ENCODE results near the gene NES. TPM values are rescaled to one million over a fixed set of nuclear protein-coding genes. Genes with fewer than 3 reads are reported as not detected.

NES gene
- total RNA-seq, 1 donor from 2014 or later: not detected

GRCh38 chr1:156677616-156678596 lies 699 bp upstream of the NES start:
- no peak for TF ChIP-seq CTCF (IDR thresholded peaks at IDR 0.05)
- Mint-ChIP-seq H3K27ac (no peak overlapping the region), H3K9me3 (no peaks in the 10 kb centered on the region), H3K36me3 (ENCODE audit: low read depth) (no peaks in the 10 kb centered on the region), H3K27me3 (peaks cover 69% of the 10 kb centered on the region), H3K4me3 (peak overlapping the region; percentile 32), H3K4me1 (peaks cover 27% of the 10 kb centered on the region)
- POLR2A ChIA-PET: interaction anchor here (0.6 to 0.8 kb wide), 4 partner anchors 10 to 173 kb away, joined by 3 to 11 read pairs (median 4); no protein-coding TSS in a partner anchor
- DNase-seq (no peak), ATAC-seq (ENCODE audit: low read depth) (peak; percentile 49)
- CTCF ChIA-PET: interaction anchor here (0.5 to 8.2 kb wide), 7 partner anchors 17 to 1899 kb away, joined by 3 to 63 read pairs (median 10); partner anchors contain the start of gene HAPLN2
- intact Hi-C loops (cut with micrococcal nuclease): loop anchor here (1.0 to 5.0 kb wide), 4 partner anchors 18 to 295 kb away; no protein-coding TSS in a partner anchor

- peaks cover 64% of the 10 kb centered on the region for H3K27me3 Mint-ChIP-seq
- ATAC-seq (ENCODE audit: low read depth) (no peak), DNase-seq (no peak)
- ChIA-PET POLR2A (interaction anchor here (0.7 to 1.2 kb wide), 2 partner anchors 13 to 15 kb away, joined by 3 read pairs; no protein-coding TSS in a partner anchor), CTCF (interaction anchor here (1.1 to 8.2 kb wide), 6 partner anchors 13 to 57 kb away, joined by 4 to 63 read pairs (median 12); partner anchors contain the start of genes CRABP2 and HAPLN2)
- no peak overlapping the region for H3K27ac Mint-ChIP-seq
- intact Hi-C loops (cut with micrococcal nuclease): loop anchor here (5.0 kb wide), 1 partner anchor 239 kb away; no protein-coding TSS in a partner anchor
- H3K4me1 Mint-ChIP-seq: peaks cover 16% of the 10 kb centered on the region
- H3K4me3 Mint-ChIP-seq: no peak overlapping the region
- no peak for TF ChIP-seq CTCF (IDR thresholded peaks at IDR 0.05)
- H3K36me3 Mint-ChIP-seq (ENCODE audit: low read depth): no peaks in the 10 kb centered on the region
- H3K9me3 Mint-ChIP-seq: no peaks in the 10 kb centered on the region
These were observed 940 bp downstream of the NES start for GRCh38 chr1:156676114-156676819.

- peaks cover 15% of the 10 kb centered on the region for H3K4me1 Mint-ChIP-seq
- ChIA-PET POLR2A (interaction anchor here (1.2 kb wide), 1 partner anchor 14 kb away, joined by 3 read pairs; no protein-coding TSS in a partner anchor), CTCF (interaction anchor here (1.1 to 8.2 kb wide), 5 partner anchors 14 to 51 kb away, joined by 4 to 63 read pairs (median 10); partner anchors contain the start of gene CRABP2)
- ATAC-seq (ENCODE audit: low read depth) (no peak), DNase-seq (no peak)
- H3K27ac Mint-ChIP-seq: no peak overlapping the region
- no peaks in the 10 kb centered on the region for H3K36me3 Mint-ChIP-seq (ENCODE audit: low read depth)
- H3K27me3 Mint-ChIP-seq: peaks cover 57% of the 10 kb centered on the region
- H3K9me3 Mint-ChIP-seq: no peaks in the 10 kb centered on the region
- no peak for TF ChIP-seq CTCF (IDR thresholded peaks at IDR 0.05)
- intact Hi-C loops (cut with micrococcal nuclease): loop anchor here (5.0 kb wide), 1 partner anchor 238 kb away; no protein-coding TSS in a partner anchor
- H3K4me3 Mint-ChIP-seq: no peak overlapping the region
These were observed 1.7 kb downstream of the NES start for GRCh38 chr1:156675210-156676113.

DNA sequence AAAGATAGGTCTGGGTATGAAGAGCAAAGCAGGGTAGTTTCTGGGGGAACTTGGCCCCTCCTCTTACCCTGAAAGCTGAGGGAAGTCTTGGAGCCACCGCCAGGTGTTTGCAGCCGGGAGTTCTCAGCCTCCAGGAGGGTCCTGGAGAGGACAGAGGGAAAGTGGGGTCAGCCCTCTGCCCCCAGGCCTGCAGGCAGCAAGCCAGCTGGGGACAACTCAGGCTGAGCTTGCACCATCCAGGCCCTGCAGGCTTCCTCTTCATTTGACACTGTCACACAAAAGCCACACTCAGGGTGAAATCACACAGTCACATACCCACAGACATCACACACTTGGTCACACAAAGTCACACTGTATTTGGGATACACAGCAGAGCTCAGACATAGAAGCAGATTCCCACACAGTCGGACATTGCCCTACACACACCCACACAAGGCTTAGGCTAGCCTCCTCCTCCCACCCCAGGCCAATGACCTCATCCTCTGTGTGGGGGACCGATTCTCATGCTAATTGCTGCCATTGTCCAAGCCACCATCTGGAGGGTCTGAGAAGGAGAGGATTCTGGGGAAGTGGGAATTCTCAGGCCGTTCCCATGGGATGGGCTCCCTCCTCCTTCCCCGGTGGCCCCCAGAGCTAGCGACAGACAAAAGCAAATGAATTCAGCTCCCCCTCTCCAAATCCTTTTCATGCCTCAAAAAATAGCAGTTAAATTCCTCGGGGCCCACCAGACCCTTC lies 3.7 kb downstream of the NES start:
- ATAC-seq (ENCODE audit: low read depth): no peak
- DNase-seq: no peak
- no peak overlapping the region for H3K27ac Mint-ChIP-seq
- ChIA-PET POLR2A (no interaction called here), CTCF (interaction anchor here (1.1 kb wide), 1 partner anchor 9 kb away, joined by 3 read pairs; no protein-coding TSS in a partner anchor)
- no peaks in the 10 kb centered on the region for H3K36me3 Mint-ChIP-seq (ENCODE audit: low read depth)
- H3K4me1 Mint-ChIP-seq: peaks cover 15% of the 10 kb centered on the region
- no peak overlapping the region for H3K4me3 Mint-ChIP-seq
- TF ChIP-seq CTCF (IDR thresholded peaks at IDR 0.05): no peak
- intact Hi-C loops (cut with micrococcal nuclease): no loop called here
- H3K27me3 Mint-ChIP-seq: peaks cover 44% of the 10 kb centered on the region
- H3K9me3 Mint-ChIP-seq: no peaks in the 10 kb centered on the region

Data from activated B cell treated with CpG ODN at 0.5 μM for 24 hours (primary cell).